ENCODE measurements around the gene ZNF597. TPM values are rescaled to one million over a fixed set of nuclear protein-coding genes. Genes with fewer than 3 reads are reported as not detected.
A peak's percentile ranks its signal among the peaks of the same experiment; 100 is the strongest.

ZNF597 gene
- total RNA-seq, 2 experiments from 2014 or later, result 1.9 to 2.1 TPM

GRCh38 chr16:3408561-3409197 is 34.6 kb downstream of the ZNF597 start:
- no peak overlapping the region for H3K27ac ChIP-seq (ENCODE audit: low read depth, low read length, poor library complexity, severe bottlenecking)
- TF ChIP-seq EZH2phosphoT487 (IDR thresholded peaks at IDR 0.05; ENCODE audit: borderline replicate concordance, low read depth, low read length) (no peak), CTCF (conservative IDR thresholded peaks at IDR 0.05; ENCODE audit: low read length) (no peak)
- H3K4me3 ChIP-seq (ENCODE audit: low read depth, low read length, poor library complexity, severe bottlenecking), result no peak overlapping the region
- H3K4me1 ChIP-seq (ENCODE audit: insufficient read depth, low read length, poor library complexity, severe bottlenecking), result peaks cover 16% of the 10 kb centered on the region
- H3K36me3 ChIP-seq (ENCODE audit: insufficient read depth, low read length), result peaks cover 66% of the 10 kb centered on the region
- no peaks in the 10 kb centered on the region for H3K9me3 ChIP-seq (ENCODE audit: low read length)
- H4K20me1 ChIP-seq (ENCODE audit: insufficient read depth, low read length), result no peaks in the 10 kb centered on the region
- H3K79me2 ChIP-seq (ENCODE audit: insufficient read depth, low read depth, low read length), result peaks cover 1% of the 10 kb centered on the region; the same call in 1 of the 2 replicates
- intact Hi-C loops (cut with micrococcal nuclease; ENCODE audit: unreplicated experiment), result no loop called here
- H3K4me2 ChIP-seq (ENCODE audit: low read length), result no peak overlapping the region
- no TSS peak for BruUV-seq (replicated peaks)
- ChIA-PET CTCF (ENCODE audit: unreplicated experiment) (interaction anchor here (0.7 kb wide), 1 partner anchor 667 kb away, joined by 3 read pairs; no protein-coding TSS in a partner anchor), POLR2A (interaction anchor here (1.3 kb wide), 1 partner anchor 8 kb away, joined by 4 read pairs; the partner anchor contains the start of genes ZNF174 and ZSCAN32)
- no peaks in the 10 kb centered on the region for H3K9me2 ChIP-seq (ENCODE audit: insufficient read depth, low read length)
- DNase-seq (ENCODE audit: low spot score), result no peak
- no peak overlapping the region for H2AFZ ChIP-seq (ENCODE audit: low read length)

GRCh38 chr16:3401719-3402397 is 41.4 kb downstream of the ZNF597 start:
- Histone ChIP-seq H3K4me1 (ENCODE audit: insufficient read depth, low read length, poor library complexity, severe bottlenecking) (peaks cover 36% of the 10 kb centered on the region), H4K20me1 (ENCODE audit: insufficient read depth, low read length) (no peaks in the 10 kb centered on the region), H3K9me2 (ENCODE audit: insufficient read depth, low read length) (no peaks in the 10 kb centered on the region), H3K27ac (ENCODE audit: low read depth, low read length, poor library complexity, severe bottlenecking) (peak overlapping the region; percentile 58), H3K79me2 (ENCODE audit: insufficient read depth, low read depth, low read length) (peaks cover 52% of the 10 kb centered on the region), H2AFZ (ENCODE audit: low read length) (peak overlapping the region; percentile 53), H3K4me3 (ENCODE audit: low read depth, low read length, poor library complexity, severe bottlenecking) (peak overlapping the region; percentile 76), H3K4me2 (ENCODE audit: low read length) (peak overlapping the region; percentile 97), H3K9me3 (ENCODE audit: low read length) (no peaks in the 10 kb centered on the region), H3K36me3 (ENCODE audit: insufficient read depth, low read length) (peaks cover 59% of the 10 kb centered on the region)
- POLR2A ChIA-PET, result interaction anchor here (1.1 to 2.0 kb wide), 4 partner anchors 8 to 135 kb away, joined by 3 to 5 read pairs (median 4); partner anchors contain the start of gene ZNF263
- BruUV-seq (replicated peaks), result TSS peak; percentile 69
- DNase-seq (ENCODE audit: low spot score), result peak; percentile 23
- CTCF ChIA-PET (ENCODE audit: unreplicated experiment), result no interaction called here
- TF ChIP-seq CTCF (conservative IDR thresholded peaks at IDR 0.05; ENCODE audit: low read length), result no peak
- TF ChIP-seq EZH2phosphoT487 (IDR thresholded peaks at IDR 0.05; ENCODE audit: borderline replicate concordance, low read depth, low read length), result no peak
- intact Hi-C loops (cut with micrococcal nuclease; ENCODE audit: unreplicated experiment), result loop anchor here (2.0 to 5.0 kb wide), 3 partner anchors 53 to 100 kb away; partner anchors contain the start of gene CLUAP1
